ENCODE measurements around the gene CCL4L2. TPM values are rescaled to one million over a fixed set of nuclear protein-coding genes. Genes with fewer than 3 reads are reported as not detected.
"Not testable (repeated sequence)": the region's sequence is repeated elsewhere in the genome, so short reads cannot be mapped to it uniquely, and the experiment has no call there.

The CCL4L2 gene
- total and polyA plus RNA-seq, 5 donors from 2014 or later, result 0.38 TPM; not detected in 4

DNA sequence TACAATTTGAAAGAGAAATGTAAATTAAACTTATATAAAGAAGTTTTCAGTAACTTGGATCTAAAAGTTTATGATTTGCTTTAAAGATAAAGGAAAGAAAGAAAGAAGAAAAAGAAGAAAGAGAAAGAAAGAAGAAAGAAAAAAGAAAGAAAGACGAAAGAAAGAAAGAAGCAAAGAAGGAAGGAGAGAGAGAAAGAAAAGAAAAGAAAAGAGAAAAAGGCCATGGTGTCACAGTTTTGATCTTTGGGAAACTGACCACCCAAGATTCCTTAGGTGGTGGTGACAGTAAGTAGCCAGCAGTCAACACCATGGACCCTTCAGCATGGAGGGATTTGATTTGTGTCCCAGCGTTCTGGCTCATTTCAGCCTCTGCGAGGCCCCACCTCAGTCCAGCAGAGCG lies 9.8 kb upstream of the CCL4L2 start:
- H3K36me3 ChIP-seq (ENCODE audit: control insufficient read depth, insufficient read depth, low read length); H3K9me3 ChIP-seq (ENCODE audit: control insufficient read depth in 2 of 2, low read length in 2 of 2); DNase-seq; H3K9me3 Mint-ChIP-seq; H3K4me1 Mint-ChIP-seq; H3K4me1 ChIP-seq (ENCODE audit: control insufficient read depth, insufficient read depth, low read length, poor library complexity, severe bottlenecking); ATAC-seq (ENCODE audit: low read depth in 2 of 2); H3K4me3 ChIP-seq (ENCODE audit: low read depth, low read length); H3K4me3 Mint-ChIP-seq; H3K27ac ChIP-seq (ENCODE audit: insufficient read depth, low read length, poor library complexity, severe bottlenecking); H3K36me3 Mint-ChIP-seq; H3K27ac Mint-ChIP-seq; H3K27me3 ChIP-seq (ENCODE audit: control insufficient read depth, insufficient read depth, low read length): not testable (repeated sequence)
- H3K27me3 Mint-ChIP-seq, result peaks cover 29% of the 10 kb centered on the region

DNA sequence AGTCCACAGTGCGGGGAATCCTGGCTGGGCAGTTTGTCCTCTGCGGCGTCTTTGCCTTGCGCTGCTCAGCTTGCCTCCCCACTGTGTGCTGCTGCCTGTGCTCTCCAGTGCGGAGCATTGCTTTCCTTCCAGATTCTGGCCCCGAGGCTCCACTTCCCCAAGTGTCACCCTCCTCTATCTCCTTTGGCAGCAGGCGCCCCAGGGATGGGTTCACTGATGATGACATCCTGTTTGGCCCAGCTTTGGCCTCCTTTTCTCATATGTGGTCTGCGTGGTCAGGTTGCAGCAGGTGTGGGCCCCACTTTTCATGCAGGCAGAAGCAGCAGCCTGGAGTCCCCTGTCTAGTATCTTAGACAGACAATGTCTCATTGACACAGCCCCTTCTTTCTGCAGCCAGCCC lies 9.4 kb upstream of the CCL4L2 start:
- ATAC-seq (ENCODE audit: low read depth in 2 of 2); H3K27me3 ChIP-seq (ENCODE audit: control insufficient read depth, insufficient read depth, low read length); H3K4me3 Mint-ChIP-seq; DNase-seq; H3K9me3 Mint-ChIP-seq; H3K36me3 Mint-ChIP-seq; H3K27ac ChIP-seq (ENCODE audit: insufficient read depth, low read length, poor library complexity, severe bottlenecking); H3K27ac Mint-ChIP-seq; H3K4me3 ChIP-seq (ENCODE audit: low read depth, low read length); H3K36me3 ChIP-seq (ENCODE audit: control insufficient read depth, insufficient read depth, low read length); H3K9me3 ChIP-seq (ENCODE audit: control insufficient read depth in 2 of 2, low read length in 2 of 2); H3K4me1 Mint-ChIP-seq; H3K4me1 ChIP-seq (ENCODE audit: control insufficient read depth, insufficient read depth, low read length, poor library complexity, severe bottlenecking): not testable (repeated sequence)
- peaks cover 25% of the 10 kb centered on the region for H3K27me3 Mint-ChIP-seq

DNA sequence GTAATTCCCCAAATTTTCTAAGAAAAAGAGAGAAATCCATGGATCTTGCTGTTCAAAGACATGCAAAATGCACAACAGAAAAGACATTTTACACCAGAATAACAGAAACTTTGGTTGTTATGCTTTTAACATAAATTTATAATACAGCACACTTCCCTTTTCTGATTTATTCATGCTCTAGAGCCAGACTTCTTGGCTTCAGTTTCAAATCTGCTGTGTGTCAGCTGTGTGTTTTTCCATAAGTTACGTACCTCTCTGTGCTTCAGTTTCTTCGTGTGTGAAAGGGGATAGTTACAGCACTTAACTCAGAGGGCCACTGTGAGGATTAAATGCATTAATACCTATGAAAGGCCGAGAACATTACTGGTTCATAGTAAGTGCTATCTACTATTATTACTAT lies 7.5 kb upstream of the CCL4L2 start:
- H3K27ac Mint-ChIP-seq, result no peak overlapping the region

DNA sequence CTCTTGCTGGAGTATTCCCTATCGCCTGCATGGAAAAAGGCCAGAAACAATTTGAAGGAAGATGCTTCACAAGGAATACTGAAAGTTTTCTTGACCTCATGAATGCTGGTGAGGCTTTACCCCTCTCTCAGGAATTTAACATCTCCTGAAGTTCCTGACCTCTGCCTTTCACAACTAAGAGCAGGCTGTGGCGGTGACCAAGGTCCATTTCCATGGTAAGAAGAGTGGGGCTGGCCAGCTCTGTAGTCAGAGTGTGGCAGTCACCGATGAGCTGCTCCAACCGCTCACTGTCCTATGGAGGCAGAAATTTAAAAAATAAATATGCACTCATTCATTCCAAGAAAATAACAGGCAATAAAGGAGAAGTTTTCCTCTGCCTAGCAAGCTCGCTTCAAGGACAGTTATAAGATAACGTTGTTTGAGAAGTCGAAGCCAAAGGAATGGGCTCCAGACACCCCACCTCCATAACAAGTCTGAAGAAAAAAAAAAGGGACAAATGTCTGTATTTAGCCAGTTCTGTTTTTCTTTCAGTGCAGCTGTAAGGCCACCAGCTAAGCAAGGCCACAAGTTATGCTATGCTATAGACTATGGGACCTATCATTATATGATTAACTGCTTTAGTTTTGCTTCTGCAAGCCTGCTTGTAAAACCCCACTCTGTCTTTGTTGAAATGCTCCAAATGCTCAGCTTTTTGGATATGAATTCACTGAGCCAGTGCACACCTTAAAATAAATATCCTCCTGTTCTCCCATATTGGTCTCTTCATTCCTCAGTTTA lies 6.0 kb upstream of the CCL4L2 start:
- no peaks in the 10 kb centered on the region for H3K36me3 Mint-ChIP-seq
- no peak overlapping the region for H3K4me3 Mint-ChIP-seq
- no peaks in the 10 kb centered on the region for H3K9me3 ChIP-seq (ENCODE audit: control insufficient read depth in 2 of 2, low read length in 2 of 2)
- H3K36me3 ChIP-seq (ENCODE audit: control insufficient read depth, insufficient read depth, low read length), result no peaks in the 10 kb centered on the region
- no peak for ATAC-seq (ENCODE audit: low read depth in 2 of 2)
- H3K4me1 ChIP-seq (ENCODE audit: control insufficient read depth, insufficient read depth, low read length, poor library complexity, severe bottlenecking), result no peaks in the 10 kb centered on the region
- DNase-seq, result no peak
- H3K27ac Mint-ChIP-seq, result no peak overlapping the region
- peaks cover 20% of the 10 kb centered on the region for H3K27me3 Mint-ChIP-seq
- H3K4me1 Mint-ChIP-seq, result peaks cover 0 to 5% (median 0%) of the 10 kb centered on the region in 4 donors
- no peak overlapping the region for H3K4me3 ChIP-seq (ENCODE audit: low read depth, low read length)
- peaks cover 0 to 1% (median 0%) of the 10 kb centered on the region in 7 donors for H3K9me3 Mint-ChIP-seq
- H3K27ac ChIP-seq (ENCODE audit: insufficient read depth, low read length, poor library complexity, severe bottlenecking), result no peak overlapping the region
- H3K27me3 ChIP-seq (ENCODE audit: control insufficient read depth, insufficient read depth, low read length), result no peaks in the 10 kb centered on the region

More for the DNA sequence above, 7.5 kb upstream of the CCL4L2 start:
- H3K9me3 Mint-ChIP-seq, result peaks cover 0 to 1% (median 0%) of the 10 kb centered on the region in 7 donors
- Histone ChIP-seq H3K4me1 (ENCODE audit: control insufficient read depth, insufficient read depth, low read length, poor library complexity, severe bottlenecking) (no peaks in the 10 kb centered on the region), H3K27me3 (ENCODE audit: control insufficient read depth, insufficient read depth, low read length) (no peaks in the 10 kb centered on the region), H3K27ac (ENCODE audit: insufficient read depth, low read length, poor library complexity, severe bottlenecking) (no peak overlapping the region), H3K4me3 (ENCODE audit: low read depth, low read length) (no peak overlapping the region), H3K36me3 (ENCODE audit: control insufficient read depth, insufficient read depth, low read length) (no peaks in the 10 kb centered on the region), H3K9me3 (ENCODE audit: control insufficient read depth in 2 of 2, low read length in 2 of 2) (no peaks in the 10 kb centered on the region)
- H3K27me3 Mint-ChIP-seq, result peaks cover 25% of the 10 kb centered on the region
- no peaks in the 10 kb centered on the region for H3K36me3 Mint-ChIP-seq
- DNase-seq, result no peak
- no peak overlapping the region for H3K4me3 Mint-ChIP-seq
- ATAC-seq (ENCODE audit: low read depth in 2 of 2), result no peak
- H3K4me1 Mint-ChIP-seq, result peaks cover 0 to 5% (median 0%) of the 10 kb centered on the region in 4 donors

DNA sequence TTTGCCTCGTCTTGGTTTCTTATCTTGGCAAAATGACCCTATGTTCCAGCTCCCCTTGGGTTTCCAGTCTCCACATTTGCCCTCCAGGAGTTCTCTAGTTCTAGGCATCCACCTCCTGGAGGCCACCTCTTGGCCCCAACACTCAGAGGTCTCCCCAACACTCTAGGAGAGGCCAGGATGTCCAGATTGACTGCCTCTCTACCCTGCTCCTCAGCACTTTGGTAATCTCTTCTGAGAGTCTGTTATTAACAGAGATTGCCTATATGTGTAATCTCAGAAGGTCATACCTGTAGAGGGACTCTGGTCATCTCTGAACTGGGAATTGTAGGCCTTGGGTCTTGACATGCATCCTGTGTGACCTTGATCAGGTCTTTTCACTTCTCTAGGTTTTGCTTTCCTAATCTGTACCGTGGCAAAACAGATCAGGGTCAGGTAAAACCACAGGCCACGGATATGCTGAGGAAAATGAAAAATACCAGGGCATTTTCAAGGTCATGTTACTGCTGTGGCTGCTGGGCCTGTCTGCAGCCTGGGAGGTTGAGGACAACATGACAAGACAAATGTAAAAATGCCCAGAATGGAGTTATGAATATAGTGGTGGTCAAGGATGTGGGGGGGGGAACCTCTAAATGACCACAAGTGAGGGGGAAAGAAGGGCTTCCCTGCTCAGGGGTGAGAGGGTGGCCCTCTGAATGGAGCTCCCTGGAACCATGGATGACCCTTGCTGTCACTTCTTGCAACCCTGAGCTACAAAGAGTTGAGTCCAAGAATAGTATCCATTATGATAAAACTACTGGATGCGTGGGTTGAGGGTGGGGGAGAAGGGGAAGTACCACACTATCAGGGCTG lies 5.0 kb upstream of the CCL4L2 start:
- Histone ChIP-seq H3K27me3 (ENCODE audit: control insufficient read depth, insufficient read depth, low read length) (no peaks in the 10 kb centered on the region), H3K36me3 (ENCODE audit: control insufficient read depth, insufficient read depth, low read length) (no peaks in the 10 kb centered on the region), H3K4me3 (ENCODE audit: low read depth, low read length) (no peak overlapping the region), H3K4me1 (ENCODE audit: control insufficient read depth, insufficient read depth, low read length, poor library complexity, severe bottlenecking) (no peaks in the 10 kb centered on the region), H3K27ac (ENCODE audit: insufficient read depth, low read length, poor library complexity, severe bottlenecking) (no peak overlapping the region), H3K9me3 (ENCODE audit: control insufficient read depth in 2 of 2, low read length in 2 of 2) (no peaks in the 10 kb centered on the region)
- no peak for DNase-seq
- Mint-ChIP-seq H3K27me3 (peaks cover 20% of the 10 kb centered on the region), H3K36me3 (no peaks in the 10 kb centered on the region), H3K4me3 (no peak overlapping the region), H3K27ac (no peak overlapping the region), H3K9me3 (peaks cover 0 to 1% (median 0%) of the 10 kb centered on the region in 7 donors), H3K4me1 (peaks cover 0 to 5% (median 0%) of the 10 kb centered on the region in 4 donors)
- no peak for ATAC-seq (ENCODE audit: low read depth in 2 of 2)

DNA sequence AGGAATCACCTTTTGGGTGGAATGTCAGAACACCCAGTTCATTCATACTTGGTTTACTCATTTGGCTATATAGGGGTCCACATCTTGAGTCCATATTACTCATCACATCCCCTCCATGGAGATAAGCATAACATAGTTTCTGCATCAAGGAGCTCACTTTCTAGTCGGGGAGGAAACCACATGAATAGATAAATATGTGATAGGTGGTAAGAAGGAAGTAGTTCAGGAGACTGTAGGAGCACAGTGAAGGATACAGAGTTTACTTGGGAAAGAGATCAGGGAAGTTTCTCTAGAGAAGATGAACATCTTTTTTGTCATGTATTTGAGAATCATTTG lies 4.4 kb upstream of the CCL4L2 start:
- not testable (repeated sequence) for H3K4me1 ChIP-seq (ENCODE audit: control insufficient read depth, insufficient read depth, low read length, poor library complexity, severe bottlenecking); H3K4me1 Mint-ChIP-seq; H3K27ac ChIP-seq (ENCODE audit: insufficient read depth, low read length, poor library complexity, severe bottlenecking); DNase-seq; H3K36me3 ChIP-seq (ENCODE audit: control insufficient read depth, insufficient read depth, low read length); ATAC-seq (ENCODE audit: low read depth in 2 of 2); H3K9me3 Mint-ChIP-seq; H3K4me3 ChIP-seq (ENCODE audit: low read depth, low read length); H3K36me3 Mint-ChIP-seq; H3K9me3 ChIP-seq (ENCODE audit: control insufficient read depth in 2 of 2, low read length in 2 of 2); H3K4me3 Mint-ChIP-seq; H3K27me3 ChIP-seq (ENCODE audit: control insufficient read depth, insufficient read depth, low read length); H3K27ac Mint-ChIP-seq
- H3K27me3 Mint-ChIP-seq, result peaks cover 20% of the 10 kb centered on the region

DNA sequence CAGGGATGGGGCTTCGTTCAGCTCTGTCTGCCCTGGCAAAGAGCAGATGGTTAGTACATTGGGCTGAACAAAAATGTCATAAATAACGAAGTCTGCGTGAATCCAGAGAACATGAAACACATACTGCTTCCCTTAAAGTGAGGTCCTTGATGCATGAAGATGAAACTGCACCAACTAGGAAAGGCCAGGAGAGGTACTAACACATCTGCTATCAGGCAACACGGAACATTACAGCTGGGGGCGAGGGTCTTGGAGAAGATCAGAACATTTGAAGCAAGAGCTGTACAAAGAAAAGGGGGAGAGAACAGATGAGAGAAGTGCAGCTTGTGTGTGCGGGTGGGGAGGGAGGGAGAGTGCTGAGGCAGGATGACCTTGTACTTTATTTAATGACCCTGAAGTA lies 3.5 kb upstream of the CCL4L2 start:
- H3K27ac Mint-ChIP-seq; H3K9me3 Mint-ChIP-seq; H3K27ac ChIP-seq (ENCODE audit: insufficient read depth, low read length, poor library complexity, severe bottlenecking); DNase-seq; H3K9me3 ChIP-seq (ENCODE audit: control insufficient read depth in 2 of 2, low read length in 2 of 2); H3K4me3 ChIP-seq (ENCODE audit: low read depth, low read length); H3K36me3 Mint-ChIP-seq; H3K4me1 ChIP-seq (ENCODE audit: control insufficient read depth, insufficient read depth, low read length, poor library complexity, severe bottlenecking); H3K36me3 ChIP-seq (ENCODE audit: control insufficient read depth, insufficient read depth, low read length); ATAC-seq (ENCODE audit: low read depth in 2 of 2); H3K4me1 Mint-ChIP-seq; H3K27me3 ChIP-seq (ENCODE audit: control insufficient read depth, insufficient read depth, low read length); H3K4me3 Mint-ChIP-seq: not testable (repeated sequence)
- peaks cover 20% of the 10 kb centered on the region for H3K27me3 Mint-ChIP-seq
